Activated CD4-positive, alpha-beta T cell treated with anti-CD3 and anti-CD28 coated beads, Interleukin-2, amount 50 U/mL, for 1 hour (primary cell): ENCODE results near the gene TLE5.
"Not testable (repeated sequence)": the region's sequence is repeated elsewhere in the genome, so short reads cannot be mapped to it uniquely, and the experiment has no call there.

Source experiments
- DNase-seq: peaks from one replicate; pipeline ENCODE4 v3.0.0-alpha.2; 2020

Gene TLE5

GRCh38 chr19:3041761-3042620 is 20.3 kb downstream of the TLE5 start:
- no peak for DNase-seq

GRCh38 chr19:3041327-3041726 is 21.0 kb downstream of the TLE5 start:
- DNase-seq, result no peak

GRCh38 chr19:3039641-3040077 is 22.6 kb downstream of the TLE5 start:
- peak; percentile 20 for DNase-seq

GRCh38 chr19:3039125-3039524 is 23.2 kb downstream of the TLE5 start:
- DNase-seq, result no peak

GRCh38 chr19:3038214-3038613 is 24.1 kb downstream of the TLE5 start:
- DNase-seq, result no peak

GRCh38 chr19:3036977-3037544 is 25.2 kb downstream of the TLE5 start:
- not testable (repeated sequence) for DNase-seq

- peak; percentile 71 for DNase-seq
These were observed 25.9 kb downstream of the TLE5 start for GRCh38 chr19:3036119-3036976.

- DNase-seq, result peak; percentile 91
These were observed 26.7 kb downstream of the TLE5 start for GRCh38 chr19:3035542-3036118.

GRCh38 chr19:3034656-3035541 is 27.4 kb downstream of the TLE5 start:
- peak; percentile 17 for DNase-seq

GRCh38 chr19:3034406-3034655 is 28.0 kb downstream of the TLE5 start:
- DNase-seq, result no peak

- DNase-seq, result no peak
These were observed 28.5 kb downstream of the TLE5 start for GRCh38 chr19:3033595-3034405.

- no peak for DNase-seq
These were observed 30.8 kb downstream of the TLE5 start for GRCh38 chr19:3031607-3031867.

GRCh38 chr19:3029065-3029923 is 33.0 kb downstream of the TLE5 start, which contains the start of gene TLE2:
Gene TLE2, minus strand, starts transcription at chr19:3029280. Its CDS starts 376 bp downstream, at chr19:3028904.
- no peak for DNase-seq

- DNase-seq, result no peak
These were observed 33.8 kb downstream of the TLE5 start for GRCh38 chr19:3028305-3029064.

GRCh38 chr19:3027981-3028304 is 34.4 kb downstream of the TLE5 start:
- no peak for DNase-seq

- no peak for DNase-seq
These were observed 35.0 kb downstream of the TLE5 start for GRCh38 chr19:3027292-3027691.

GRCh38 chr19:3026768-3027167 is 35.5 kb downstream of the TLE5 start:
- DNase-seq, result no peak

- no peak for DNase-seq
These were observed 36.8 kb downstream of the TLE5 start for GRCh38 chr19:3025549-3025886.

GRCh38 chr19:3024870-3025548 is 37.3 kb downstream of the TLE5 start:
- no peak for DNase-seq

- DNase-seq, result no peak
These were observed 37.8 kb downstream of the TLE5 start for GRCh38 chr19:3024509-3024869.
